Ectodermal cell (in vitro differentiated cells): ENCODE results near the gene JRKL.
"Not testable (repeated sequence)": the region's sequence is repeated elsewhere in the genome, so short reads cannot be mapped to it uniquely, and the experiment has no call there.

ENCODE experiments used
- H3K27ac ChIP-seq: 2 replicates; pipeline ENCODE4 v1.7.0; 2013; ENCODE audit warnings: mild to moderate bottlenecking, low read depth, low read length; ENCODE audit not compliant: insufficient read depth, poor library complexity, severe bottlenecking
- H3K27me3 ChIP-seq: 2 replicates; pipeline ENCODE4 v1.7.0; 2013; ENCODE audit warnings: mild to moderate bottlenecking, low read length; ENCODE audit not compliant: insufficient read depth, control insufficient read depth, poor library complexity, severe bottlenecking
- H3K36me3 ChIP-seq: one replicate; pipeline ENCODE4 v1.7.0; 2013; ENCODE audit warnings: low read length; ENCODE audit not compliant: control insufficient read depth, insufficient read depth
- H3K4me1 ChIP-seq: one replicate; pipeline ENCODE4 v1.7.0; 2013; ENCODE audit warnings: low read length; ENCODE audit not compliant: control insufficient read depth, insufficient read depth
- H3K4me3 ChIP-seq: 2 replicates; pipeline ENCODE4 v1.7.0; 2013; ENCODE audit warnings: low read depth, low read length, control low read depth; ENCODE audit not compliant: insufficient read depth
- H3K9me3 ChIP-seq: 2 replicates; pipeline ENCODE4 v1.7.0; 2013; ENCODE audit warnings: mild to moderate bottlenecking, low read length, moderate library complexity; ENCODE audit not compliant: control insufficient read depth
- WGBS, 2 experiments: methylation state at CpG; one replicate each; pipeline ENCODE4 v1.1.7; 2013; ENCODE audit warnings: missing lambda C conversion rate in 2 of 2; 5-methylcytosine and 5-hydroxymethylcytosine counted together

The JRKL gene

DNA sequence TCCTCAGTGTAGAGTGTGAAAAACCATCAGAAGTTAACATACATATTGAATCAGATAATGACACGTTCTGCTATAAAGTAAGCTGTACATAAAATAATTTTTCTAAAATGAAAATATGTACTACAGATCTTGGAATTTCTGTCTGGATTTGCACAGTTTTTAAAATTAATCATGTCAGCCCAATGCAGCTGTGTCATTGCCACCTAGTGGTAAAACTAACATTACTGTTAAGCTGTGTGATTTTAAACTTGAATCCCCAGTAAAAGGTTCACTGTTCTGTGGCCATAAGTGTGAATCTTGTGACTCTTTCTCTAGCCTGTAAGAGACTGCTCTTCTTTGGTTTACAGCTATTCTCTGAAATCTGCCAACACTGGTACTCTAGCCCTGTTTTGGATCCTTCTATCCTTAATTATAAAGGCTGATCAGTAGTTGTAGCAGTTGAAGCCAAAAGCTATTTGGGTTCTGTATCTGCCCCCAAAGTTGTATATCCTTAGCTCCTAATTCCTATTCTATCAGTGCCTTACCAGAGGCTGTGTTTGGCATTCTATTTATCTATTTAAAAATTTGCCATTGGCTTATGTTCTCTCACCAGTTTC is 4.0 kb downstream of the JRKL start:
- H3K27me3 ChIP-seq = no peaks in the 10 kb centered on the region
- WGBS, 2 experiments = no CpG with 5 or more reads among the region's 1 CpG
- H3K36me3 ChIP-seq = peaks cover 2% of the 10 kb centered on the region
- peaks cover 4% of the 10 kb centered on the region for H3K4me1 ChIP-seq
- H3K27ac ChIP-seq = no peak overlapping the region
- no peaks in the 10 kb centered on the region for H3K9me3 ChIP-seq
- no peak overlapping the region for H3K4me3 ChIP-seq

DNA sequence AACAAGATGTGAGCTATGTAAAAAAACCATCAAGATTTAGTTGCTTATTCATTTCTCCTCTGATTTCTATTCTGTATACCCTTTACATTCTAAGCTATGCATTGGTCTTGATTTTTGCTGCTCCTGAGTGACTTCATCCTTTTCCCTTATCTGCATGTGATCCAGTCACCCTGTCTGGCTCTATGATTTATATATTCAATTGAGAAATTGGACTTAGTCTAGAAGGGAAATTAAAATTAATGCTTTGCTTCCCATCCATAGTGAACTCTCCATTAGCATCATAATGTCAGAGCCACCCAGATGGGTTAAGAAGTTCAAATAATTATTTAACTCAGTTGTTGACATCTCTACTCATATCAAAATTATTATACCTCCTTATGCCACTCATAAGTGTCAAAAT is 5.0 kb downstream of the JRKL start:
- H3K27me3 ChIP-seq = no peaks in the 10 kb centered on the region
- no peak overlapping the region for H3K27ac ChIP-seq
- no peak overlapping the region for H3K4me3 ChIP-seq
- no peaks in the 10 kb centered on the region for H3K9me3 ChIP-seq
- peaks cover 2% of the 10 kb centered on the region for H3K36me3 ChIP-seq
- H3K4me1 ChIP-seq = peaks cover 4% of the 10 kb centered on the region

DNA sequence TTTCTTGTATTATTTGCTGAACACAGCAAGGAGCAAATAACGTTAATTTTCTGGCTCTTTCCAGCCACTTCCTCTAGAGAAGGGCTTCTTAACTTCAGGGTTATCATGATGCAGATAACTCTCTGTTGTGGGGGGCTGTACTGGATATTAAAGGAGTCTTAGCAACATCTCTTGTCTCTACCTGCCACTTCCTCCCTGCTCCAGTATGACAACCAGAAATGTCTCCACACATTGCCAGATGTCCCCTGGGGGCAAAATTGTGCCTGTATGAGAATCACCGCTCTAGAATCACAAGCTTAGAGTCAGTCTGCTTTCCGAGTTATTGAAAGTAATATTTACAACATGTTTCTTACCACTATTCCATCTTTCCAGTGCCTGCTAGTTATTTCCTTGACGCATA is 6.8 kb downstream of the JRKL start:
- Histone ChIP-seq H3K4me1 (no peaks in the 10 kb centered on the region), H3K36me3 (peaks cover under 1% of the 10 kb centered on the region), H3K4me3 (no peak overlapping the region), H3K9me3 (no peaks in the 10 kb centered on the region), H3K27me3 (no peaks in the 10 kb centered on the region), H3K27ac (no peak overlapping the region)
- 85 to 92% methylated on average over 4 of the region's 4 CpGs for WGBS, 2 experiments

DNA sequence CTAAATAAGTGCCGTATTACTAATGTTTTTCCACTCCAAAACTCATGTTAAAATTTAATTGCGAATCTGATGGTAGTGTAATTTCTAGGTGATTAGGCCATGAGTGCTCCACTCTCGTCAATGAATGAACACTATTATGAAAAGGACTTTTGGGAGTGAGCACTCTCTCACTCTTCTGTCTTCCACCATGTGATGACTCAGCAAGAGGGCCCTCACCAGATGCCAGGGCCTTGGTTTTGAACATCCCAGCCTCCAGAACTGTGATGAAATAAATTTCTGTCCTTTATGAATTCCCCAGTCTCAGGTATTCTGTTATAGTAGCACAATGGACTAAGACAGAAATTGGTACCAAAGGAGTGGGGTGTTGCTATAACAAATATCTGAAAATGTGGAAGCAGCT is 8.1 kb downstream of the JRKL start:
- no peak overlapping the region for H3K4me3 ChIP-seq
- no peaks in the 10 kb centered on the region for H3K36me3 ChIP-seq
- no peaks in the 10 kb centered on the region for H3K9me3 ChIP-seq
- no peaks in the 10 kb centered on the region for H3K4me1 ChIP-seq
- H3K27ac ChIP-seq = no peak overlapping the region
- WGBS, 2 experiments = 93 to 96% methylated on average over 3 of the region's 3 CpGs
- no peaks in the 10 kb centered on the region for H3K27me3 ChIP-seq

DNA sequence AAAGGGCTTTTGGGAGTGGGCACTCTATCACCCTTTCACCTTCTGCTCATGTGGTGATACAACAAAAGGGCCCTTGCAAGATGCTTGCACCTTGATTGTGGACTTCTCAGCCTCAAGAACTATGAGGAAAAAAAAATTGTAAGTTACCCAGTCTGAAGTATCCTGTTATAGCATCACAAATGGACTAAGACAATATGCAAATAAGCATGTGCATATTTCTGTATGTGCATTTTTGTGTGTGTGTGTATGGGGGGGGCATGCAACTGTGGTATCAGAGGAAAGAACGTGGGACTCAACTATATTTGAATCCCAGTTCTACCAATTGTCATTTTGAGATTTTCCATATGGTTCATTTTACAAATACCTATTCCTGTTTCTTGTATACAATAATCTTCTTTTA is 10.9 kb downstream of the JRKL start:
- Histone ChIP-seq H3K4me3 (no peak overlapping the region), H3K27ac (no peak overlapping the region), H3K27me3 (no peaks in the 10 kb centered on the region), H3K4me1 (no peaks in the 10 kb centered on the region), H3K36me3 (no peaks in the 10 kb centered on the region), H3K9me3 (no peaks in the 10 kb centered on the region)
- no CpG with 5 or more reads among the region's 1 CpG for WGBS, 2 experiments

DNA sequence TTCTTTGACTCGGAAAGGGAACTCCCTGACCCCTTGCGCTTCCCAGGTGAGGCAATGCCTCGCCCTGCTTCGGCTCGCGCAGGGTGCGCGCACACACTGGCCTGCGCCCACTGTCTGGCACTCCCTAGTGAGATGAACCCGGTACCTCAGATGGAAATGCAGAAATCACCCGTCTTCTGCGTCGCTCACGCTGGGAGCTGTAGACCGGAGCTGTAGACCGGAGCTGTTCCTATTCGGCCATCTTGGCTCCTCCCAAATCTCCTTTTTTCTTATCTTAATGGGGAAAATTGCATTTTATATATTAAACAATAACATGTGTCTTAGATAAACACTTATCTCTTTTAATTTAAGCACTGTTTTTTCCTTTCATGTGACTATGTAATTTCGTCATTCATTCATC is 21.6 kb downstream of the JRKL start:
- H3K36me3 ChIP-seq, H3K27me3 ChIP-seq, H3K4me1 ChIP-seq, H3K27ac ChIP-seq, H3K9me3 ChIP-seq: not testable (repeated sequence)
- peak overlapping the region; percentile 18 for H3K4me3 ChIP-seq
- 56 to 60% methylated on average over 17 to 18 of the region's 18 CpGs for WGBS, 2 experiments

DNA sequence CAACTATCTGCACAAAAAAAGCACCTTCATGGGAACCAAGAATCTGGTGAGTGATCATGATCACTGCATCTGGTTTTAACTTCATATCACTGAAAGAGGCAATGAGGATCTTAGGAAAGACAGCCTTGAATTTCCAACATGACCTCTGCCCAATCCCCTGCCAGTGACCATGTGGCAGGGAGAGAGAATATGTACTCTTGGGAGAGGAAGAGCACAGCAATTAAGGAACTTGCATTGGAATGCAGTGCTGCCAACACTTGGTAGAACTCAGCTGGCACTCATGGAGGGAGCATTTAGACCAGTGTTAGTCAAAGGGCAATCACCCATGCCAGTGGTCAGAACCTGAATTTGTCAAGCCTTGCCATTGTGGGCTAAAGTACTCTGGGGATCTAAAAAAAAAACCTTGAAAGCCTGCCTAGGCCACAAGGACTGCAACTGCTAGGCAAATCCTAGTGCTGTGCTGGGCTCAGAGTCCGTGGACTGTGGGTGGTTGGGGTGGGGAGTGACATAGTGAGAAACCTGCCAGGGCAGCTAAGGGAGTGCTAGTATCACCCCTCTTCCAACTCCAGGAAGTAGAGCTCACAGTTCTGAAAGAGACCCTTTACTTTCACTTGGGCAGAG is 23.1 kb downstream of the JRKL start:
- WGBS, 2 experiments = 75 to 86% methylated on average over 1 of the region's 1 CpG
- Histone ChIP-seq H3K27ac (no peak overlapping the region), H3K9me3 (no peaks in the 10 kb centered on the region), H3K36me3 (no peaks in the 10 kb centered on the region), H3K4me3 (no peak overlapping the region), H3K27me3 (no peaks in the 10 kb centered on the region), H3K4me1 (no peaks in the 10 kb centered on the region)

DNA sequence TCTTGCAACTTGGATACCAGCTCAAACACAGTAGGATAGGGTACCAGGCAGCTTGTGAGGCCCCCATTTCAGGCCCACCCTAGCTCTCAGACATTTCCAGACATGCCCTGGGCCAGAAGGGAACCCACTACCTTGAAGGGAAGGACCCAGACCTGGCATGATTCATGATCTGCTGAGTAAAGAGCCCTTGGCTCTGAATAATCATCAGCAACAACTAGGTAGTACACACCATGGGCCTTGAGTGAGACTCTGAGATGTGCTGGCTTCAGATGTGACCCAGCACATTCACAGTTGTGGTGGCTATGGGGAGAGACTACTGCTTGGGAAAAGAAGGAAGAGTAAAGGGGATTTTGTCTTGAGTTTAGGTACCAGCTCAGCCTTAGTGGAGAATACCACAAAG is 23.6 kb downstream of the JRKL start:
- Histone ChIP-seq H3K27ac (no peak overlapping the region), H3K9me3 (no peaks in the 10 kb centered on the region), H3K27me3 (no peaks in the 10 kb centered on the region), H3K36me3 (no peaks in the 10 kb centered on the region), H3K4me3 (no peak overlapping the region), H3K4me1 (no peaks in the 10 kb centered on the region)

DNA sequence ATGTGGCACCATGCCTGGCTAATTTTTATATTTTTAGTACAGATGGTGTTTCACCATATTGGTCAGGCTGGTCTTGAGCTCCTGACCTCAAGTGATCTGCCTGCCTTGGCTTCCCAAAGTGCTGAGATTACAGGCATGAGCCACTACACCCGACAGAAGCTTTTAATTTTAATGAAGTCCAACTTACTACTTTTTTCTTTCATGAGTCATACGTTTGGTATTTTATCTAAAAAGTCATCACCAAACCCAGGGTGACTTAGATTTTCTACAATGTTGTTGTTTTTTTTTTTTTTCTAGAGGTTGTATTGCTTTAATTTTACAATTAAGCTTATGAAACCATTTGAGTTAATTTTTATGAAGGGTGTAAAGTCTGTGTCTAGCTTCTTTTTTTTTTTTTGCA is 34.9 kb downstream of the JRKL start:
- WGBS, 2 experiments = 60 to 77% methylated on average over 2 of the region's 2 CpGs
- Histone ChIP-seq H3K4me1 (no peaks in the 10 kb centered on the region), H3K27ac (no peak overlapping the region), H3K36me3 (no peaks in the 10 kb centered on the region), H3K9me3 (no peaks in the 10 kb centered on the region), H3K27me3 (no peaks in the 10 kb centered on the region), H3K4me3 (no peak overlapping the region)

DNA sequence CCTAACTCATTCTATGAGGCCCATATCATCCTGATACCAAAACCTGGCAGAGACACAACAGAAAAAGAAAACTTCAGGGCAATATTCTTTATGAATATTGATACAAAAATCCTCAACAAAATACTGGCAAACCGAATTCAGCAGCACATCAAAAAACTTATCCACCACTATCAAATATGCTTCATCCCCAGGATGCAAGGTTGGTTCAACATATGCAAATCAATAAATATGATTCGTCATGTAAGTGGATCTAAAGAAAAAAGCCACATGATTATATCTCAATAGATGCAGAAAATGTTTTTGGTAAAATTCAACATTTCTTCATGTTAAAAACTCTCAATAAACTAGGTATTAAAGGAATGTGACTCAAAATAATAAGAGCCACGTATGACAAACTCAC is 40.9 kb downstream of the JRKL start:
- no peaks in the 10 kb centered on the region for H3K36me3 ChIP-seq
- H3K27me3 ChIP-seq = no peaks in the 10 kb centered on the region
- H3K9me3 ChIP-seq = no peaks in the 10 kb centered on the region
- H3K4me3 ChIP-seq = no peak overlapping the region
- 89 to 92% methylated on average over 3 of the region's 3 CpGs for WGBS, 2 experiments
- H3K27ac ChIP-seq = no peak overlapping the region
- no peaks in the 10 kb centered on the region for H3K4me1 ChIP-seq

DNA sequence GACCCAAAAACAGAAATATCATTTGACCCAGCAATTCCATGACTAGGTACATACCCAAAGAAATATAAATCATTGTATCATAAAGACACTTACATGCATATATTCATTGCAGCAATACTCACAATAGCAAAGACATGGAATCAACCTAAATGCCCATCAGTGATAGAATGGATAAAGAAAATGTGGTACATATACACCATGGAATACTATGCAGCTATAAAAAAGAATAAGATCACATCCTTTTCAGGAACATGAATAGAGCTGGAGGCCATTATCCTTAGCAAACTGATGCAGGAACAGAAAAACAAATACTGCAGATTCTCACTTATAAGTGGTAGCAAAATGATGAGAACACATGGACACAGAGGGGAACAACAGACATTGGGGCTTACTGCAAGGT is 42.8 kb downstream of the JRKL start:
- H3K4me1 ChIP-seq, H3K27ac ChIP-seq, H3K4me3 ChIP-seq, H3K36me3 ChIP-seq, H3K27me3 ChIP-seq, H3K9me3 ChIP-seq: not testable (repeated sequence)
